ENCODE results near the gene LMNB1. TPM values are rescaled to one million over a fixed set of nuclear protein-coding genes. Genes with fewer than 3 reads are reported as not detected.

Gene LMNB1
- total RNA-seq, 1 donor from 2014 or later, result 11.8 TPM

GRCh38 chr5:126877602-126878001, 100.7 kb downstream of the LMNB1 start:
- no peak for TF ChIP-seq CTCF (IDR thresholded peaks at IDR 0.05)
- Histone ChIP-seq H3K9me3 (no peaks in the 10 kb centered on the region), H3K27ac (no peak overlapping the region), H3K4me3 (no peak overlapping the region), H3K27me3 (no peaks in the 10 kb centered on the region), H3K36me3 (no peaks in the 10 kb centered on the region), H3K4me1 (no peaks in the 10 kb centered on the region)
- no peak for DNase-seq
- intact Hi-C loops (cut with DNase I), result no loop called here
- no peak for ATAC-seq

GRCh38 chr5:126878085-126878484, 101.1 kb downstream of the LMNB1 start:
- Histone ChIP-seq H3K4me3 (no peak overlapping the region), H3K4me1 (no peaks in the 10 kb centered on the region), H3K9me3 (no peaks in the 10 kb centered on the region), H3K36me3 (no peaks in the 10 kb centered on the region), H3K27ac (no peak overlapping the region), H3K27me3 (no peaks in the 10 kb centered on the region)
- ATAC-seq (no peak), DNase-seq (no peak)
- intact Hi-C loops (cut with DNase I), result no loop called here
- TF ChIP-seq CTCF (IDR thresholded peaks at IDR 0.05), result no peak

- Histone ChIP-seq H3K4me1 (no peaks in the 10 kb centered on the region), H3K36me3 (no peaks in the 10 kb centered on the region), H3K27ac (no peak overlapping the region), H3K4me3 (no peak overlapping the region), H3K27me3 (no peaks in the 10 kb centered on the region), H3K9me3 (no peaks in the 10 kb centered on the region)
- no peak for TF ChIP-seq CTCF (IDR thresholded peaks at IDR 0.05)
- ATAC-seq, result no peak
- DNase-seq, result no peak
- intact Hi-C loops (cut with DNase I), result no loop called here
Observed at GRCh38 chr5:126878634-126879033, 101.7 kb downstream of the LMNB1 start.

- Histone ChIP-seq H3K27me3 (no peaks in the 10 kb centered on the region), H3K27ac (no peak overlapping the region), H3K9me3 (no peaks in the 10 kb centered on the region), H3K4me1 (no peaks in the 10 kb centered on the region), H3K36me3 (no peaks in the 10 kb centered on the region), H3K4me3 (no peak overlapping the region)
- no peak for ATAC-seq
- intact Hi-C loops (cut with DNase I), result no loop called here
- TF ChIP-seq CTCF (IDR thresholded peaks at IDR 0.05), result no peak
- no peak for DNase-seq
Observed at GRCh38 chr5:126881821-126882600, 105.1 kb downstream of the LMNB1 start.

- Histone ChIP-seq H3K27ac (no peak overlapping the region), H3K36me3 (no peaks in the 10 kb centered on the region), H3K27me3 (no peaks in the 10 kb centered on the region), H3K4me3 (no peak overlapping the region), H3K4me1 (no peaks in the 10 kb centered on the region), H3K9me3 (no peaks in the 10 kb centered on the region)
- intact Hi-C loops (cut with DNase I), result no loop called here
- no peak for ATAC-seq
- DNase-seq, result no peak
- TF ChIP-seq CTCF (IDR thresholded peaks at IDR 0.05), result no peak
Observed at GRCh38 chr5:126883564-126884245, 106.8 kb downstream of the LMNB1 start.
